HG03457 (cell line): ENCODE data around the gene KCNH2.

Source experiments
- ATAC-seq: cut with Tn5 transposase; IDR thresholded peaks from one replicate; pipeline ENCODE4 v1.9.1; 2021; ENCODE audit warnings: moderate number of reproducible peaks; ENCODE audit not compliant: unreplicated experiment

KCNH2 gene

DNA sequence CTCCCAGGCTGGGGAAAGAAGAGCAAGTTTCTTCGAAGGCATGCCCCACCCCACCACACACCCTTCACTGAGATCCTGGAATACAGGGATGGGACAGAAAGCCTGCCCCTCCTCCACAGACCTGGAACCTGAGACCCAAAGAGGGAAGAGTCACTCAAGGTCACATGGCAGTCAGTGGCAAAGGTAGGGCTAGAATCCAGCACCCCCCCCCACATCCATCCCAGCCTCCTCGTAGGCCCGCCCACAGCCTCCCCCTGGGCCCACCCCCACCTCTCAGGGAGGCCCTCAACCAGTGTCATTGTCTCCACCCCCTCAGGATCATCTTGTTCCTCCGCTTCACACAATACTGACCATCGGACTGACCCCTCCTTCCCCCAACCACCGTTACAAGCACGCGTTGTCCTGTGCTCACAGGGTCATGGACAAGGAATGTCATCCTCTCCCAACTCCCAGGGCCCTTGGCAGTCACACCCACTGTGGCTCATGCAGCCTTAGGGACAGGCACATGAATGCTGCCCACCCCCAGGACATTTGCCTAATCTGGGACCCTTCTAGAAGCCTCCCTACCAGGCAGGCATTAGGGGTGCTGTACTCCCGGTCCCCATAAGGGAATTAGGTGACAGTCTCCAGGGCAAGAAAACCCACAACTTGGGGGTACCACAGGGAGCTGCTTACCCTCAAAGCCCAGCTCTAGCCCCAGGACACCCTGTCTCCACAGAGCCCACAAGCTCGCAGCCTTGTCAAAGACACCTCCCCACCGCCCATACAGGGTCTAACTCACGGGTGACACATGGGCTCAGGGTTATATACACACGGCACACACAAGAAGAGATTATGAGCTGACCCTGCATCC, 1.4 kb downstream of the KCNH2 start:
- no peak for ATAC-seq

DNA sequence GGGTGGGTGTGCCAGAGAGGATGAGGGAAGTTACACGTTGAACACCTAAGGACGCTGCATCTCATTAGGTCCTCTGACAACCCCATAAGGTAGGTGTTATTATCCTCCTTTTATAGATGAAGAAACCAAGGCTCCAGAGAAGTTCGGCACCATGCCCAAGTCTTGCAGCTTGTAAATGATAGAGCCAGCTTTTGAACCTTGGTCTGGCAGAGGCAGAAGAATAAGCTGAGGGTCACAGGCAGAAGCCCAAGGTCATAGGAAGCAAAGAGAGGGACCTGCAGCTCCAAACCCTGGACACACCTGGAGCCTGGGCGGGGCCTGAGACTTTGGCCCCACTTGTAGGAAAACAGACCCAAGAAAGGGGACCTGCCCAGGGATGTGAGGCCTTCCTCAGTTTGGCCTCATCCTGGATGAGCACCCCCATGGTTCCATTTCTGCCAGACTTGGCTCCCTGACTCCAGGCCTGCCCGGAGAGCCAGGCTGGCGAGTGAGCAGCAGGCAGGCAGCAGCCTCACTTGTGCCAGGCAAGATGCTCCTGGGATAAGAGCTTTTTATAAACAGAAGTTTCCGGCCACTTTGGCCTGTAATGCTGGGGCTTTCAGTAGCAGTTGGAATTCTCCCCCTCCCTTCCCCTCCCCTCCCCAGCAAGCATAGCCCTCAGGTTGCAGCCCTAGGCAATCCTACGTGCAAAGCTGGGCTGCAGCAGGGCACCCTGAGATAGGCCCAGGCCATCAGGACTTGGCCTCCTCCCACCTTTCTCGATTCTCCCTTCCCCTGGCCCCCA, 2.4 kb downstream of the KCNH2 start:
- ATAC-seq, result no peak

DNA sequence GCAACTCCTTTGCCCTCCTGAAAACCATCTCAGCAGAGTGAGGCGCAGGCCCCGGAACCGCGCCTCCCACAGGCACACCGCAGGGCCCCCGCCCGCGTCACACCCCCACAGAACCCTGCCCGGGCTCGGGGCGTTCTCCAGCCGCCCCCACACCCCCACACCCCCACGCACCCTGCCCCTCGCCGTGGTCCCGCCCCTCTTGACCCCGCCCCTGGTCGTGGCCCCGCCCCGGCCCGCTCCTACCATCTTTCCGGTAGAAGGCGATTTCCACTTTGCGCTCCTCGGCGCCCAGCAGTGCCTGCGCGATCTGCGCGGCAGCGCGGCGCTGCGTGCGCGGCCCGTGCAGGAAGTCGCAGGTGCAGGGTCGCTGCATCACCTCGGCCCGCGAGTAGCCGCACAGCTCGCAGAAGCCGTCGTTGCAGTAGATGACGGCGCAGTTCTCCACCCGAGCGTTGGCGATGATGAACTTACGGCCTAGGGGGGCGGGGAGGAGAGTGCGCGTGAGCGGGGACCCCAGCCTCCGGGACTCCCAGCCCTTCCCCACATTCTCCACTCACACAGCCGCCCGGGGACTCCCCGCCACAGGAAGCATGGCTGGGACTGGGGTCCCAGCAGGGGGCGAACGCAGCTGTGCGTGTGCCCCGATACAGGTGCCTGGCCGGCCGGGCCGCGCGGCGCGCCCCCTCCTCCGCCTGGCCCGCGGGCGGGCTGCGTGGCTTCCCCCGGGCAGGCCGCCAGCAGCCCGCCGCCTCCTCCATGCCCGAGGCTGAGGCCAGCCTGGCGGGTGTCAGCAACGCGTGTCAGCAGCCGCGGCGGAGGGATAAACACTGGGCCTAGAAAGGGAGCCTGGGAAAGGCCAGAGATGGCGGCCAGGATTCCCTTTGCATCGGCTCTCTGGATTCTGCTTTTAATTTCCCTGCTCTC, 3.4 kb downstream of the KCNH2 start:
- peak; percentile 47 for ATAC-seq

DNA sequence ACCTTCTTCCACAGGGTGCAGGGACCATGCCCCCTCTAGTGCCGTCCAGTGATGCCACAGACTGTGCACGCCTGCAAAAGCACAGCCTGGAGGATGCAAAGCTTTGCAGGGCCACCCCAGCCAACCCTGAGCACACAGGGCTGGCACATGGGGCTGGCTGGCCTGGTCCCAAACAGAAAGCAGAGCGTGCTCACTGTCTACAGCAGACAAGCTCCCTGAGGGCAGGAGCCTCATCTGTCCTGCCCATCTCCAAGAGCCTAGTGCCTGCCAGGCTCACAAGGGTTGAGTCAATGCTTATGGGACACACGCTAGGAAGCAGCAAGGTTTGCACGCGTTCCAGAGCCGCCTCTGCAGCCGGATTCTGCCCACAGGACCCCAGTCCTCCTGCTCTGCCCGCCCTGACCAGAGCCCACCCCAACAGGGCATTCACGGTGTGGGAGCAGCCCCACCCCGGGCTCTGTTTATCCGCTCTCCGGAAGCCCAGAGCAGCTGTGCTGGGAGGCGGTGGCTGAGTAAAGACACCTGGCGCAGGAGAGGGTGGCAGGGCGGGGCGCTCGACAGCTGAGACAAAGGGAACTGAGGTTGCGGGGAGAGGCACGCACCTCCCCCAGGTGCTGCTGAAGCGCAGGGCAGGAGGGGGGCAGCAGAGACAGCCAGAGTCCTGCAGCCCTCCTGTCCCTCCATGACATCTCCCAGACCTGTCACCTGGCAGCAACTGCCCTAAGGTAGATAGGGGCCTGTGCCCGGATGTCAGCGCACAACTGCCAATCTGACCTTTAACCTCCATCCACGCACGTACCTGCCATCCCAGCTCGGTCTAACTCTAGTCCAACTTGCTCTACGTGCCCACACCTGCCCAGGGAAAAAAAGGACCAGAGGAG, 4.3 kb downstream of the KCNH2 start:
- ATAC-seq, result no peak

DNA sequence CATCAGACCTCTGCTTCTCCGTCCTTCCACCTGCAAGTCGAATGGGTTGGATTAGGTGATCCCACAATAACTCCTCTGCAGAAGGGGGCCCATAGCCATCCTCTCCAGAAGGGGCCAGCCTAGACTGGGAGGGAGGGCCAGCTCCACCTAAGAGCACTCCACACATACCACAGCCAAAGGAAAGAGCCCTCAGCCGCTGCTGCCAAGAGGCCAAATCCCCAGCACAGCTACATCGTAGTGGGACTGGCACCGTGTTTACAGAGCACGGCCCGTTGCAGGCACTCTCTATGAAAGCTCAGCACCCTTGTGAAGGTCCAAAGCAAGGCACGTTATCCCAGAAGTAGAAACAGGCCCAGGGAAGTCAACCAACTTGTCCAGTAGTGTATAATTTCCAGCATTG, 5.4 kb downstream of the KCNH2 start:
- ATAC-seq, result no peak

DNA sequence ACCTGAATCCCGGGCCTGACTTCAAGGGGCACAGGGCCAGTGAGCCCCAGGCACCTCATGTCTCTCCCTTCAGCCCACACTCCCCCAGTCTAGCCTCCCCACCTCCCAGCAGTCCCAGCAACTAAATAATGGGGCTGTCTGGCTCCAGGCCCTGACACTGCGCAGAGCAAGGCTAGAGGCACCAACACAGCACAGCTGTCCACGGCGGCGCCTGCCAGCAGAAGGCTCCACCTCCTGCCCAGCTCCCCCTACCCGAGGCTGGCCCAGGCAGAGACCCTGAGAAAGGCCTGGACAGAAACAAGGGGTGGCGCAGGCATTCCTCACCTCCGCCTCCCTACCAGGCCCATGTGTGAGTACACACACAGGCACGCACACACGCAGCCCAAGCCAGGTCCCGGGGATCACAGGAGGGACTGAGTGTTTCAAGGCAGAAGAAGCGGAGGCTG, 6.1 kb downstream of the KCNH2 start:
- no peak for ATAC-seq

DNA sequence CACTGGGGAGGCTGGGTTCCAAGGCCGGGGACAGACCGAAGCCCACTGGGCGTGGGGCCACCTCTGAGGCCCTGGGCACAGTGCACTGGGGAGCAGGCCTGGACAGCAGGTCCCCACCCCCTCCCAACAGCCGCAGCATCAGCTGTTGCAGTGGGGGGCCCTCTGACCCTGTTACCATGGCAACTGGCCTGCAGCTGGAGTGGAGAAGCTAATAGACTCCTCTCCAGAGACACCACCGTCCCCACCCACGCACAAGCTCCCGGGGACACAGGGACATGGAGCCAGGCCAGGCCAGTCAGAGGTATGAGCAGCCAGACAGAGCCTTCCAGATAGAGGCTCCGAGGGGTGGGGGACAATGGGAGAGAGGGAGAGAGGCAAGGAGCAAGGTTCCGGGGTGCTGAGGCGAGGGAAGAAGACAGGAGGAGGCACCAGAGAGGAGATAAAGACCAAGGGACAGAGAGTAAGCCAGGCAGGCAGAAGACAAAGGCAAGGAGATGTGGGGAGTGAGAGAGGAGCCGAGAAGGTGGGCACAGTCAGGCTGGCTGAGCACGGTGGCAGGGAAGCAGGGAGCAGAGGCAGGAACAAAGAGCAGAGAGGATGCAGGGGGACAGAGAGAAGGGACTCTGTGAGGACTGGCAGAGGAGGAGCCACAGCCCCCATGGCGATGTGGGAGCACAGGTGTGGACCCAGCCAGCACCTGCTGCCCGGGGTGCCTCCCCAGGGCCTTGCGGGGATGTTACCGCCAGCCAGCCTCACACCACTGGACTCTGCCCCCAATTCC, 6.7 kb downstream of the KCNH2 start:
- no peak for ATAC-seq

DNA sequence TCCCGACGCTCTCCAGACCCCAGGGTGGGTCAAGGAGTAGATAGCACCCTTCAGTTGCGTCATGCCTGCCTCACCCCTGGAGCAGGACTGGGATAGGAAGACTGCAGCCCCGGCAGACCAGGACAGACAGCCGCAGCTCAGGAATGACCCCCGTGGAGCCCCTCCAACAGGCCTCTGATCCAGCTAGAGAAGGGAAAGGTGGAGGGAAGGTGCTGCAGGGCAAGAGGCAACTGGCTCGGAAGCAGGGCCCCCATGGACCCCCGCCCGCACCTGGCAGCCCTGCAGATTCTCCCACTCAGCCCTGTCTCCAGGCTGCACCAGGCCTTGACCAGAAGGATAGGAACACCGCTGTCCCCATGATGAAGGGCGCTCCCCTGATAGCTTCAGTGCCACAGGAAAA, 7.7 kb downstream of the KCNH2 start:
- ATAC-seq, result no peak

DNA sequence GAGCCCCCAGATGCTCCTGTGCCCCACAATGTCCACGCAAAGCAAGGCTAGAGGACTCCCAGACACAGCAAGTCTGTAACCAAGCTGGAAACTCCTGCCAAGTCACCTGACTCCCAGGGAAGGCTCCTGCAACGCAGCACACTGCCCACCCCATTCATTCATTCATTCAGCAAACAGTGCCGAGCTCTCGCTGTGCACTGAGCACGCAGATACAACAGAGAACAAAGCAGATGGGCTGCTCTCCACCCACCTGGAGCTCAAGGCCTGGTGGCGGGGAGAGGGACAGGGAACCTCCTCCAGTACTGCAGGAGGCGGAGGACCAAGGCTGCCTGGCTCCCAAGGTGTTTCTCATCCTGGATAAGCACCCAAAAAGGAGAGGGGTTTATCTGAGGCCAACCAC, 8.6 kb downstream of the KCNH2 start:
- ATAC-seq, result no peak

DNA sequence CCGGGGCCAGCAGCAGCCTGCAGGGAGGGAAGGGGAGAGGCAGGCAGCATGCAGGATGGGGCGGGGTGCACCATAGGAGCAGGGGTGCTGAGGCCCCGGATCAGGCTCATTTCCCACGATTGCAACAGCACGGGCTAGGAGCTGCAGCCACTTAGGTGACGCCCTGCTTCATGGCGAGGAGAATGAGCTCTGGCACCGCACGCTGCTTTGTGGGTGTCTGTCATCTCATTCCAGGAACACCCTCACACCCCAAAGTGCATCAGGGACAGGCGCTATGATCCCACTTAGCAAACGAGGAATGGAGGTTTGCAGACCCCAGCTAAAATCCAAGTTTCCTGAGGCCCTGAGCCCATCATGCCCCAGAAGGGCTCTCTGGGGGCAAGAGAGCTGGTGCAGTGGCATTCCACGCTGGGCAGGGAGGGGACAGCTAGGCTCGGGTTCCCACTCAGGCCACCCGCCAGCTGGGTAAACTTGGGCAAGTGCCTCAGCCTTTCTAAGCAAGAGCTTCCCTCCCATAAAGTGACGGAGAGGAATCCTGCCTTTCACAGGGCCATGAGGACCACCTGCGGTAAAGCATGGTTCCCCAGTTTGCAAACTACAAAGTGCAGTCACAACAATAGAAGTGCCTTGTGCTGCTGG, 9.3 kb downstream of the KCNH2 start:
- no peak for ATAC-seq

DNA sequence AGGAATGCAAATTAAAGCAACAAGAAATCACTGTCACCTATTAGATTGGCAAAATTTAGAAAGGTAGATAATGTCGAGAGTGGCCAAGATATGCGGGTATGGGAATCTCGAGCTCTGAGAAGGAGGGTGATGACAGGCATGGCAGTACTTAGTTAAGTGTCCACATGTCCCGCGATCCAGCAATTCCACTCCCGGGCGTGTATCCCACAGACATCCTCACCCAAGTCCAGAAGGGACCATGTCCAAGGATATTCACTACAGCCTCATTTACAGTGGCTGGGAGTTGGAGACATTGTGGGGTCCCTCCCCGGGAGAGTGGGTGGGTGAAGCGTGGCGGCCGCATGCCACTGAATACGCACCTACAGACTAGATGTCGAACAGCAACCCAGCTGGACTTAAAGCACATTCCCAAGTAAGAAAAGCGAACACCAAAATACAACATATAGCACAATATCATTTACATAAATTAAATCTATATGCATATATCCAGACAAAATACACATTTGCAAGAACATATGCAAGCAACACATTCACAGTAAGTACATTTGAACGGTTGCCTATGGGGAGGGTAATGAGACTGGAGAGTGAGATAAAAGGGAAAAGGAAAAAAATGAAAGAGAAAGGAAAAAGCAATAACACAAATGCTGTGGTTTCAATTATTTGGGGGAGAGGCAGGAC, 9.9 kb downstream of the KCNH2 start:
- ATAC-seq, result no peak

DNA sequence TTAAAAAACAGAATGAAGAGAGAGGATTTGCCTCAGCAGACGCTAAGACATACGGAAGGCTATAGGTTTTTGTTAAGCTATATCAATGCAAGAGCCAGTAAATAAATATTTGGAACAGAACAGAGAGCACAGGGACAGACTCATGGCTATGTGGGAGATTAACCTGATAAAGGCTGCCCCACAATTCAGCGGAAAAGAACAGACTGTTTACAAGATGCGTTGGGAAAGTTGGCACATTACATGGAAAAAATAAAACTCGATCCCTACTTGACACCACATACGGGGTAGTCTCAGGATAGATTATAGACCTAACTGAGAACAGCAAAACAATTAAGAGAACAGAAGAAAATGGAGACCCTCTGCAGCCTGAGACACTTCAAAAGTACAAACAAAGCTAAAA, 10.8 kb downstream of the KCNH2 start:
- ATAC-seq, result no peak

DNA sequence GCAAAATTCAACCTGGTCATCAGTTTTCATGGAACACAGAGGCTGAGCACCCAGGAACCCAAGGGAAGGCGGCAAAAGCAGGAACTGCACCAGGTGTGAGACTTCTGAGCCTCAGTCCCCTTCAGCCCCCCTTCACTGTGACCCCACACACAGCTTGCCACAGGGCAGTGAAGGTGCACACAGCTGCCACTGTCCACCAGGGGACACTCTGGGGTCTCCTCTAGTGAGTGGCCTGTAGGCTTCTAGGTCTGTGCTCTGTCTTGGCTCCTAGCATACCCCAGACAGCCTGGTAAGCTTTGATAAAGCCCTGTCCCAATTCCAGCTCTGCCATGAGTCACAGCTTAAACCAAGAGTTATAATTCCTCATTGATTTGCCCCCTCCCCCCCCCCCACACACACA, 12.1 kb downstream of the KCNH2 start:
- ATAC-seq, result no peak

DNA sequence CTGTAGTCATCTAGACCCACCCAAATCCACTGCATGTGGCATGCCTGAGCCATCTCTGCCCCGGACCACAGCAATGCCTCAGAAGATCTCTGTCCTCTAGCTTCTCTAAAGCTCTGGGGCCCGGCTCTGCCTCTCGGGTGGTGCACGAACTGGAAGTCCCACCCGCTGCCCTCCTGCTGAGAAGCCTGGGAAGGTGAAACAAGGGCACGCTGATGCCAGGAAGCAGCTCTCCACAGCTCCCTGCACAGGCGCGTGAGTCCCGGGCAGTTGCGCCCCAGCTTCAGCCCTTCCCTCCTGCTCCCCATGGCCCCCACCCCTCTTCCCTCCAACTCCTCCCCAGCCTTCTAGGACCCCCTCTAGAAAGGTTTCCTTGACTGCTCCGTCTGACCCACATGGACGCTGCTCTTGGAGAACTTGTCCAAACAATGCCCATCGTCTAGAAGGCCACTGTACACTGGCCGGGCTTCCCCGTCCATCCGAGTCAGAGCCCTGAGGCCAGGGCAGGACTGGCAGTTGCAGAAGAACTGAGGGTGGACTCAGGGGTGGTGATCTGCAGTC, 12.8 kb downstream of the KCNH2 start:
- no peak for ATAC-seq

DNA sequence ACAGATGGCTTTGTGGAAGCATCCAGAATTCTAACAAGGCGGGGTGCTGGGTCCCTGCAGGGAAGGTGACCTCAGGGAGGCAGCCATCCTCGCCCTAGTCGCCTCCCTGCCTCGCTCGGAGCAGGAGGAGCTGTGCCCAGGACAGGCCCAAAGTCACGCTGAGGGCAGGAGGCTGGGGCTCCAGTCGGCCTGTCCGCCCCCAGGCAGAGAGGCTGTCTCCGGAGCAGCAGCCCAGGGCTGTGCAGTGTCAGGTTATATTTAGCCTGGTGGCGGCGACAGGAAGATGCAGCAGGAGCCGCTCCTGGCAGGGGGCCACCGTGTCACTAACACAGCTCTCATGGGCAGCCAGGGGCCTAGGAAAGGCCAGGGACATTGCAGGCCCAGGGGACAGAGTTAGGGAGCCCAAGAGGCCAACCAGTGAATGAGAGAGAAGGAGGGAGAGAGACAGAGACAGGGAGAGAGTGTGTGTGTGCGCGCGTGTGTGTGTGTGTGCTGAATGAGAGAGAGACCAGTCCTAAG, 13.5 kb downstream of the KCNH2 start:
- ATAC-seq, result no peak

DNA sequence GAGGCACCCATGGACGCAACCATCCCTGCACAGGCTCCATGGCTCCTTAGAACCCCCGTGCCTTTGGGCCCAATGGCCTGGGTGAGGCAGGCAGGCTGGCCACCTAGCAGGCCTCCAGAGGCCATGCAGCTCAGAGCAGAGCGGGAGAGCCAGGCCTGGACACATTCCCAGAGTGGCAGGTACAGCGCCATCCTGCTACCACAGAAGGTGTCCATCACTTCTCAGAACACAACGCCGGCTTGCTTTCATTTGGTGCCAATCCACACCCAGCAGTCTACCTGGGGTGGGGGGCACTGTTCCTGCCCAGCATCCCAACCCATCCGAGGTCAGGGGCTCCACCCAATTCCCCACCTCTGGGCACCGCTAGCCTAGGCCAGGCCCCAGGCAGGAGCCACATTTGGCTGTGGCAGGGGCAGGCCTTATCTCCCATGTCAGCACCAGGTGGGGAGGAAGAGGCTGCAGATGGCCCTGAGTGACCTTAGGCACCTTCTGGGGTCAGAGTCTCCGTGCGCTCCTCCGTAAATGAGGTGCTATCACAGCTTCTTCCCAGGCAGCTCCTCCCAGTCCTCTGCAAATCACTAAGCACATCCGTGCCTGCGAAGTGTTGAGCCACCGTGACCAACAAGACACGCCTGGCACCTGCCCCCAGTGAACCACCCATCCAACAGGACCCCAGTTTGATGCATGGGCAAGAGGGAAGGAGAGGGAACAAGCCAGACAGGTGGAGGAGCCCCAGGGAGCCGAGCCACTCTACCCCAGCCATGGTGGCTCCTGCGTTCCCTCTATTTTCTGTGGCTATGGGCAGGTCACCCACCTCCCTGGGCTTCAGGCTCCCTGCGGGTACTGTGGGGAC, 14.2 kb downstream of the KCNH2 start:
- ATAC-seq, result no peak
